ENCODE data around the gene IPO13.

Gene IPO13

GRCh38 chr1:43995984-43996732 lies 49.4 kb downstream of the IPO13 start:
- no peaks in the 10 kb centered on the region for H4K20me1 ChIP-seq (ENCODE audit: low read depth, low read length)
- no peaks in the 10 kb centered on the region for H3K36me3 ChIP-seq (ENCODE audit: low read length)
- H3K9me3 ChIP-seq (ENCODE audit: insufficient read depth, low read length): no peaks in the 10 kb centered on the region
- H3F3A ChIP-seq (ENCODE audit: insufficient read depth): no peaks in the 10 kb centered on the region
- H3K27me3 ChIP-seq (ENCODE audit: low read length): no peaks in the 10 kb centered on the region
- H3K9me2 ChIP-seq (replicated peaks; ENCODE audit: insufficient read depth, low read length): no peaks in the 10 kb centered on the region
- H2AFZ ChIP-seq (ENCODE audit: low read depth, low read length, severe bottlenecking): no peak overlapping the region
- no peak overlapping the region for H3K4me2 ChIP-seq (ENCODE audit: low read depth, low read length, poor library complexity, severe bottlenecking)
- H3K4me3 ChIP-seq (ENCODE audit: insufficient read depth, low read length, poor library complexity, severe bottlenecking): no peak overlapping the region
- no peak overlapping the region for H3K27ac ChIP-seq (ENCODE audit: low read depth, low read length)
- no peaks in the 10 kb centered on the region for H3K79me2 ChIP-seq (ENCODE audit: insufficient read depth, low read length)
- H3K9ac ChIP-seq (ENCODE audit: low read length): no peak overlapping the region
- TF ChIP-seq CTCF (IDR thresholded peaks at IDR 0.05; ENCODE audit: insufficient read depth, low read length, poor library complexity, severe bottlenecking) (no peak), EZH2phosphoT487 (conservative IDR thresholded peaks at IDR 0.05; ENCODE audit: low read length) (no peak)

DNA sequence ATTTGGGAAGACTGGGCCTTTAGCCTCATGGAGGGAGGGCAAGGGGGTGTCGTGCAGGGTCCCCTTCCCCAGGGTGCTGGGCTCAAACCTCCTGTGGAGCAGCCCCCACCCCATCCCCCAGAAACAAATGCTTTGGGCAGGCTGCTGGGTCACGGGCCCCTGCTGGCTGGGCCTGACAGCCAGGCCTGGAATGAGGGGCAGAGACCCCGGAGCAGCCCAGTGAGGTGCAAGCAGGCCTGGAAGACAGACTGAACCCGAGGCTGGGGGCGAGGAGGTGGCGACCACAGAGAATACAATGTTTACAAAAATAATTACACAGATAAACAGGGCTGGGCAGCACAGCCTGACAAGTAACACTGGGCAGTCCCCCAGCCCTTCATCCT lies 50.0 kb downstream of the IPO13 start:
- Histone ChIP-seq H3K4me2 (ENCODE audit: low read depth, low read length, poor library complexity, severe bottlenecking) (no peak overlapping the region), H3F3A (ENCODE audit: insufficient read depth) (no peaks in the 10 kb centered on the region), H3K36me3 (ENCODE audit: low read length) (no peaks in the 10 kb centered on the region), H3K27ac (ENCODE audit: low read depth, low read length) (no peak overlapping the region), H2AFZ (ENCODE audit: low read depth, low read length, severe bottlenecking) (no peak overlapping the region), H3K27me3 (ENCODE audit: low read length) (no peaks in the 10 kb centered on the region), H3K9me2 (replicated peaks; ENCODE audit: insufficient read depth, low read length) (no peaks in the 10 kb centered on the region), H4K20me1 (ENCODE audit: low read depth, low read length) (no peaks in the 10 kb centered on the region), H3K9ac (ENCODE audit: low read length) (no peak overlapping the region), H3K79me2 (ENCODE audit: insufficient read depth, low read length) (no peaks in the 10 kb centered on the region), H3K4me3 (ENCODE audit: insufficient read depth, low read length, poor library complexity, severe bottlenecking) (no peak overlapping the region), H3K9me3 (ENCODE audit: insufficient read depth, low read length) (no peaks in the 10 kb centered on the region)
- TF ChIP-seq CTCF (IDR thresholded peaks at IDR 0.05; ENCODE audit: insufficient read depth, low read length, poor library complexity, severe bottlenecking): no peak

DNA sequence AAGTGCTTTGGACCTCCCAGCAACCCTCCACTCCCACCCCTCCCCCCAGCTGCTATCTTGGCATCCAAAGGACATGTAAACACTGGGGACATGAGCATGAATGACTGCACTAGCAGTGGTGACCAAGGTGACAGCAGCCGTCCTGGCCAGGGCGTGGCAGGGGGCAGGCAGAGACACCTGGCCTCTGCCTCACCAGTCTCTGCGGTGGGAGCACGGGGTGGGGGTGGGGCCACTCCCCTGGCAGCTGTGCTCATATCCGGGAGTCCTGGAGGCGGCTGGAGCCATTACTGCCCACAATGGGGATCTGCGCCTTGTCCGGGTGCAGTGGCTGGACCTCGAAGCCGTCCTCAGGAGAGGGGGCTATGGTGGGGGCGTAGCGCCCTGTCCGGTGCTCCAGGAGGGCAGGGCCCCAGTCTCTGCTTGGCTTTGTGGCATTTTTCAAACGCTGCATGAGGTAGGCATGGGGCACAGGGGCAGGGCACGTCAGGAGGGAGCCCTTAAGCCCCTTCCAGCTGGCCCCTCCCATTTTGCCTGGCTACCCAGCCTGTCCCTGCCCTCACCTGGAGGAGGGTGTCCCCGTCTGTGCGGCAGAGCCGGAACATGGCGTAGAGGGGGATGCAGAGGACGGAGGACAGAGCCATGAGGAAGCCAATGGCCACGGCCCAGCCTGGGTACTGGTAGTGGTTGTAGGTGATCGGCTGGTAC lies 50.7 kb downstream of the IPO13 start:
- no peak overlapping the region for H3K4me2 ChIP-seq (ENCODE audit: low read depth, low read length, poor library complexity, severe bottlenecking)
- H3K27me3 ChIP-seq (ENCODE audit: low read length): no peaks in the 10 kb centered on the region
- H3K9me3 ChIP-seq (ENCODE audit: insufficient read depth, low read length): no peaks in the 10 kb centered on the region
- no peaks in the 10 kb centered on the region for H3K36me3 ChIP-seq (ENCODE audit: low read length)
- no peaks in the 10 kb centered on the region for H3F3A ChIP-seq (ENCODE audit: insufficient read depth)
- H4K20me1 ChIP-seq (ENCODE audit: low read depth, low read length): no peaks in the 10 kb centered on the region
- no peak overlapping the region for H2AFZ ChIP-seq (ENCODE audit: low read depth, low read length, severe bottlenecking)
- no peak overlapping the region for H3K4me3 ChIP-seq (ENCODE audit: insufficient read depth, low read length, poor library complexity, severe bottlenecking)
- TF ChIP-seq EZH2phosphoT487 (conservative IDR thresholded peaks at IDR 0.05; ENCODE audit: low read length) (no peak), CTCF (IDR thresholded peaks at IDR 0.05; ENCODE audit: insufficient read depth, low read length, poor library complexity, severe bottlenecking) (no peak)
- H3K79me2 ChIP-seq (ENCODE audit: insufficient read depth, low read length): no peaks in the 10 kb centered on the region
- H3K27ac ChIP-seq (ENCODE audit: low read depth, low read length): no peak overlapping the region
- H3K9ac ChIP-seq (ENCODE audit: low read length): no peak overlapping the region
- no peaks in the 10 kb centered on the region for H3K9me2 ChIP-seq (replicated peaks; ENCODE audit: insufficient read depth, low read length)

All from SU-DHL-6 (cell line).